B cell (primary cell): ENCODE results near the gene RNASE13. TPM values are rescaled to one million over a fixed set of nuclear protein-coding genes. Genes with fewer than 3 reads are reported as not detected.

Source experiments
- ATAC-seq: fragments of 200-7000 bp; cut with Tn5 transposase; one replicate; pipeline ENCODE4 v1.10.0; 2021; ENCODE audit warnings: low read depth, mild to moderate bottlenecking, moderate number of reproducible peaks, moderate library complexity
- CTCF ChIA-PET: fragments of 350-600 bp; sonication (Branson Sonifier 250); formaldehyde crosslinking; loops from one replicate; lab custom pipeline; 2021; ENCODE audit warnings: antibody characterized with exemption, inconsistent platforms; lab: Charles Lee
- POLR2A ChIA-PET: fragments of 350-600 bp; sonication (Branson Sonifier 250); formaldehyde crosslinking; loops from one replicate; lab custom pipeline; 2021; ENCODE audit warnings: antibody characterized with exemption; lab: Charles Lee
- DNase-seq: peaks from one replicate; pipeline ENCODE4 v3.0.0; 2013
- H2AFZ ChIP-seq: 2 replicates; pipeline ENCODE4 v1.6.1; 2012; ENCODE audit warnings: mild to moderate bottlenecking, low read depth, low read length; ENCODE audit not compliant: insufficient read depth, poor library complexity, severe bottlenecking
- H3K27ac ChIP-seq, 2 donors: 1 replicate in 1 of 2; 2 replicates in 1 of 2; pipeline ENCODE4 v1.5.1; 2012 to 2013; ENCODE audit warnings: low read length in 2 of 2, mild to moderate bottlenecking in 2 of 2, moderate library complexity in 1 of 2
- H3K27me3 ChIP-seq, 4 experiments: fragments of 200-600 bp in 1 of 4; sonication (generic) in 1 of 4; replicated peaks in 1 of 4; 1 replicate in 2 of 4; 2 replicates in 2 of 4; pipeline versions ENCODE4 v1.6.1 to v1.7.0; 2013 to 2016; ENCODE audit warnings: low read length in 3 of 4, mild to moderate bottlenecking in 2 of 4, mixed read lengths in 1 of 4, moderate library complexity in 1 of 4; ENCODE audit not compliant: insufficient read depth in 4 of 4, control insufficient read depth in 3 of 4; ENCODE audit errors: control extremely low read depth in 1 of 4
- H3K36me3 ChIP-seq, 2 experiments: replicated peaks in 1 of 2; 1 replicate in 1 of 2; 2 replicates in 1 of 2; pipeline versions ENCODE4 v1.6.1 to v1.7.1; 2013; ENCODE audit warnings: low read length in 1 of 2; ENCODE audit not compliant: insufficient read depth in 2 of 2, control insufficient read depth in 1 of 2; ENCODE audit errors: control extremely low read depth in 1 of 2, extremely low read depth in 1 of 2
- H3K4me1 ChIP-seq, 2 donors: fragments of 200-600 bp in 1 of 2; sonication (generic) in 1 of 2; 1 replicate in 1 of 2; 2 replicates in 1 of 2; pipeline versions ENCODE4 v1.5.1 to v1.6.1; 2013 to 2017; ENCODE audit warnings: low read length in 2 of 2; ENCODE audit not compliant: control insufficient read depth in 2 of 2, insufficient read depth in 2 of 2
- H3K4me2 ChIP-seq: replicated peaks from 2 replicates; pipeline ENCODE3; 2012; ENCODE audit warnings: mild to moderate bottlenecking, low read depth, low read length; ENCODE audit not compliant: poor library complexity, severe bottlenecking
- H3K4me3 ChIP-seq, 5 experiments: fragments of 200-600 bp in 1 of 5; sonication (generic) in 1 of 5; 1 replicate in 3 of 5; 2 replicates in 2 of 5; pipeline versions ENCODE4 v1.5.1 to v1.7.0; 2011 to 2016; ENCODE audit warnings: low read length in 4 of 5, mild to moderate bottlenecking in 4 of 5, low read depth in 2 of 5, control low read depth in 1 of 5, moderate library complexity in 1 of 5; ENCODE audit not compliant: insufficient read depth in 1 of 5; ENCODE audit errors: control extremely low read depth in 1 of 5, extremely low read depth in 1 of 5
- H3K79me2 ChIP-seq: fragments of 200-600 bp; sonication (generic); one replicate; pipeline ENCODE4 v1.6.0; 2016; ENCODE audit warnings: low read length; ENCODE audit not compliant: control insufficient read depth, insufficient read depth
- H3K9ac ChIP-seq: fragments of 200-600 bp; sonication (generic); 2 replicates; pipeline ENCODE4 v1.6.1; 2017; ENCODE audit warnings: mild to moderate bottlenecking, low read length, moderate library complexity
- H3K9me3 ChIP-seq, 3 donors: one replicate each; pipeline versions ENCODE4 v1.6.1 to v1.7.1; 2013; ENCODE audit warnings: low read length in 2 of 3; ENCODE audit not compliant: control insufficient read depth in 2 of 3, insufficient read depth in 1 of 3; ENCODE audit errors: control extremely low read depth in 1 of 3
- H4K20me1 ChIP-seq: 2 replicates; pipeline ENCODE4 v1.6.0; 2012; ENCODE audit warnings: mild to moderate bottlenecking, low read length; ENCODE audit not compliant: insufficient read depth, control insufficient read depth, poor library complexity, severe bottlenecking
- H3K27ac Mint-ChIP-seq: one replicate; pipeline ENCODE4 v1.8.0; 2021; ENCODE audit warnings: mixed read lengths
- H3K27me3 Mint-ChIP-seq: one replicate; pipeline ENCODE4 v1.8.0; 2021; ENCODE audit warnings: mixed read lengths
- H3K4me1 Mint-ChIP-seq: one replicate; pipeline ENCODE4 v1.8.0; 2021; ENCODE audit warnings: mixed read lengths
- H3K4me3 Mint-ChIP-seq: one replicate; pipeline ENCODE4 v1.8.0; 2021; ENCODE audit warnings: mixed read lengths
- H3K9me3 Mint-ChIP-seq: one replicate; pipeline ENCODE4 v1.8.0; 2022; ENCODE audit warnings: mixed read lengths; ENCODE audit not compliant: insufficient read depth
- EZH2 ChIP-seq: IDR thresholded peaks from 2 replicates; pipeline ENCODE4 v1.6.1; 2012; ENCODE audit warnings: borderline replicate concordance, low read depth, mild to moderate bottlenecking, moderate library complexity, low read length; ENCODE audit not compliant: insufficient read depth, poor library complexity, severe bottlenecking
- WGBS: methylation state at CpG from one replicate; pipeline ENCODE4 v1.1.5; 2013; ENCODE audit warnings: missing lambda C conversion rate; ENCODE audit not compliant: insufficient coverage; 5-methylcytosine and 5-hydroxymethylcytosine counted together
- intact Hi-C: fragments of 100-400 bp; cut with micrococcal nuclease; formaldehyde crosslinking; loops from one replicate; pipeline ENCODE4 v1.10.0; 2022
- polyA plus RNA-seq: library from polyadenylated mRNA; depleted of rRNA; stranded (reverse); fragments of >200 nt; gene quantifications from 2 replicates; pipeline ENCODE4 v1.2.3, GENCODE V29; 2012
- total RNA-seq, 2 donors: library from RNA; stranded (reverse); fragments of 120-200 nt in 1 of 2; gene quantifications; 1 replicate in 1 of 2; 2 replicates in 1 of 2; pipeline versions ENCODE4 v1.2.3 to v1.2.4, GENCODE V29; 2013 to 2022
- TF ChIP-seq, protein P1 (sequence below): fragments of 200-600 bp; IDR thresholded peaks from one replicate; pipeline ENCODE4 v1.8.0; 2022; ENCODE audit warnings: antibody characterized with exemption, mild to moderate bottlenecking

Gene RNASE13
- total and polyA plus RNA-seq, 2 donors (not counting 1 experiment from before 2014, with no cell fraction given) = not detected

DNA sequence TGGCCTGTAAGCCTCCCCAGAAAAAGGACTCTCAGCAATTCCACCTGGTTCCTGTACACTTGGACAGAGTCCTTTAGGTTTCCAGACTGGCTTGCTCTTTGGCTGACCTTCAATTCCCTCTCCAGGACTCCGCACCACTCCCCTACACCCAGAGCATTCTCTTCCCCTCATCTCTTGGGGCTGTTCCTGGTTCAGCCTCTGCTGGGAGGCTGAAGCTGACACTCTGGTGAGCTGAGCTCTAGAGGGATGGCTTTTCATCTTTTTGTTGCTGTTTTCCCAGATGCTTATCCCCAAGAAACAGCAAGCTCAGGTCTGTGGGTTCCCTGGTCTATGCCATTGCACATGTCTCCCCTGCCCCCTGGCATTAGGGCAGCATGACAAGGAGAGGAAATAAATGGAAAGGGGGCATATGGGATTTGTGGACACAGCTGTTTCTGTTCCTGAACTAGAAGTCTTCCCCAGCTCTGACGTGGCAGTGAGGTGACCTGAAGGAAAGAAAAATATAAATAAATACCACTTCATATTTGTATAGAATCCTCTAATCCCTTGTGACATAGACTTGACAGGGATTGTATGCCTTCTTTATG lies 8.9 kb upstream of the RNASE13 start:
- H3K9me3 ChIP-seq = no peaks in the 10 kb centered on the region
- H3K4me3 ChIP-seq = no peak overlapping the region
- H3K4me2 ChIP-seq = no peak overlapping the region
- POLR2A ChIA-PET = no interaction called here
- TF ChIP-seq EZH2 = no peak
- TF ChIP-seq, protein P1, sequence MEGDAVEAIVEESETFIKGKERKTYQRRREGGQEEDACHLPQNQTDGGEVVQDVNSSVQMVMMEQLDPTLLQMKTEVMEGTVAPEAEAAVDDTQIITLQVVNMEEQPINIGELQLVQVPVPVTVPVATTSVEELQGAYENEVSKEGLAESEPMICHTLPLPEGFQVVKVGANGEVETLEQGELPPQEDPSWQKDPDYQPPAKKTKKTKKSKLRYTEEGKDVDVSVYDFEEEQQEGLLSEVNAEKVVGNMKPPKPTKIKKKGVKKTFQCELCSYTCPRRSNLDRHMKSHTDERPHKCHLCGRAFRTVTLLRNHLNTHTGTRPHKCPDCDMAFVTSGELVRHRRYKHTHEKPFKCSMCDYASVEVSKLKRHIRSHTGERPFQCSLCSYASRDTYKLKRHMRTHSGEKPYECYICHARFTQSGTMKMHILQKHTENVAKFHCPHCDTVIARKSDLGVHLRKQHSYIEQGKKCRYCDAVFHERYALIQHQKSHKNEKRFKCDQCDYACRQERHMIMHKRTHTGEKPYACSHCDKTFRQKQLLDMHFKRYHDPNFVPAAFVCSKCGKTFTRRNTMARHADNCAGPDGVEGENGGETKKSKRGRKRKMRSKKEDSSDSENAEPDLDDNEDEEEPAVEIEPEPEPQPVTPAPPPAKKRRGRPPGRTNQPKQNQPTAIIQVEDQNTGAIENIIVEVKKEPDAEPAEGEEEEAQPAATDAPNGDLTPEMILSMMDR = no peak
- Mint-ChIP-seq H3K9me3 (no peaks in the 10 kb centered on the region), H3K27ac (no peak overlapping the region), H3K27me3 (peaks cover 54% of the 10 kb centered on the region), H3K4me3 (no peak overlapping the region), H3K4me1 (no peaks in the 10 kb centered on the region)
- H3K9ac ChIP-seq = no peak overlapping the region
- intact Hi-C loops = no loop called here
- H3K4me1 ChIP-seq = no peaks in the 10 kb centered on the region
- ATAC-seq (no peak), DNase-seq (no peak)
- H2AFZ ChIP-seq = no peak overlapping the region
- H3K79me2 ChIP-seq = no peaks in the 10 kb centered on the region
- CTCF ChIA-PET = interaction anchor here (1.0 to 7.2 kb wide), 4 partner anchors 11 to 61 kb away, joined by 3 to 305 read pairs (median 4); no protein-coding TSS in a partner anchor
- H3K36me3 ChIP-seq = no peaks in the 10 kb centered on the region
- 83% methylated on average over 1 of the region's 2 CpGs for WGBS
- H3K27me3 ChIP-seq = peaks cover 0 to 4% (median 0%) of the 10 kb centered on the region in 4 experiments
- no peaks in the 10 kb centered on the region for H4K20me1 ChIP-seq
- H3K27ac ChIP-seq = no peak overlapping the region

DNA sequence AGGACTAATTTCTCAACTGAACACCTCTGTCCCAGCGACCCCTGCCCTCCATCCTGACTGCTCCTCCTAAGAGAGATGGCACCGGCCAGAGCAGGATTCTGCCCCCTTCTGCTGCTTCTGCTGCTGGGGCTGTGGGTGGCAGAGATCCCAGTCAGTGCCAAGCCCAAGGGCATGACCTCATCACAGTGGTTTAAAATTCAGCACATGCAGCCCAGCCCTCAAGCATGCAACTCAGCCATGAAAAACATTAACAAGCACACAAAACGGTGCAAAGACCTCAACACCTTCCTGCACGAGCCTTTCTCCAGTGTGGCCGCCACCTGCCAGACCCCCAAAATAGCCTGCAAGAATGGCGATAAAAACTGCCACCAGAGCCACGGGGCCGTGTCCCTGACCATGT lies 8.3 kb upstream of the RNASE13 start:
- Histone ChIP-seq H3K27me3 (peaks cover 0 to 4% (median 0%) of the 10 kb centered on the region in 4 experiments), H3K4me2 (no peak overlapping the region), H3K27ac (no peak overlapping the region), H3K4me1 (no peaks in the 10 kb centered on the region), H2AFZ (no peak overlapping the region), H3K36me3 (no peaks in the 10 kb centered on the region), H3K79me2 (no peaks in the 10 kb centered on the region), H4K20me1 (no peaks in the 10 kb centered on the region), H3K9me3 (no peaks in the 10 kb centered on the region), H3K9ac (no peak overlapping the region), H3K4me3 (no peak overlapping the region)
- Mint-ChIP-seq H3K4me3 (no peak overlapping the region), H3K27ac (no peak overlapping the region), H3K27me3 (peaks cover 52% of the 10 kb centered on the region), H3K4me1 (no peaks in the 10 kb centered on the region), H3K9me3 (no peaks in the 10 kb centered on the region)
- ATAC-seq = no peak
- intact Hi-C loops = no loop called here
- 45% methylated on average over 8 of the region's 8 CpGs for WGBS
- ChIA-PET POLR2A (no interaction called here), CTCF (interaction anchor here (1.0 to 7.2 kb wide), 4 partner anchors 11 to 62 kb away, joined by 3 to 305 read pairs (median 4); no protein-coding TSS in a partner anchor)
- DNase-seq = no peak
- no peak for TF ChIP-seq EZH2
- TF ChIP-seq, protein P1 = no peak
